PFSK-1 (cell line): ENCODE measurements around the gene TOP2B.

Source experiments
- POLR2AphosphoS5 ChIP-seq: IDR thresholded peaks from 2 replicates; pipeline ENCODE4 v1.6.1; 2012; ENCODE audit warnings: low read depth, mild to moderate bottlenecking, control low read depth, low read length, moderate library complexity
- REST ChIP-seq, 2 experiments: IDR thresholded peaks; 2 replicates each; pipeline versions ENCODE4 v1.6.1 to v1.8.0; 2011 to 2012; ENCODE audit warnings: low read depth in 2 of 2, low read length in 2 of 2, control low read depth in 1 of 2, inconsistent platforms in 1 of 2, mild to moderate bottlenecking in 1 of 2, moderate library complexity in 1 of 2; ENCODE audit not compliant: insufficient read depth in 1 of 2
- SIN3A ChIP-seq: IDR thresholded peaks from 2 replicates; pipeline ENCODE4 v1.6.1; 2012; ENCODE audit warnings: mild to moderate bottlenecking, low read length, moderate library complexity, borderline replicate concordance; ENCODE audit not compliant: insufficient read depth
- TAF1 ChIP-seq: IDR thresholded peaks from 2 replicates; pipeline ENCODE4 v1.6.1; 2012; ENCODE audit warnings: low read length, control low read depth, borderline replicate concordance; ENCODE audit not compliant: insufficient read depth

- TF ChIP-seq REST (IDR thresholded peaks at IDR 0.05; ENCODE audit: insufficient read depth in 1 of 2, low read depth in 2 of 2, low read length in 2 of 2) (no peak), POLR2AphosphoS5 (no peak), TAF1 (no peak), SIN3A (no peak)
These were observed 10.1 kb downstream of the TOP2B start for GRCh38 chr3:25654576-25654975.
